Heart left ventricle (tissue), 16 donors: Measurements from ENCODE around the gene PTPRCAP. TPM values are rescaled to one million over a fixed set of nuclear protein-coding genes. Genes with fewer than 3 reads are reported as not detected.
"Not testable (repeated sequence)": the region's sequence is repeated elsewhere in the genome, so short reads cannot be mapped to it uniquely, and the experiment has no call there.

Source experiments
- ATAC-seq, 4 donors: fragments of 200-7000 bp; cut with Tn5 transposase; one replicate each; pipeline ENCODE4 v1.9.1; 2020 to 2022; ENCODE audit warnings: moderate library complexity in 4 of 4, mild to moderate bottlenecking in 3 of 4, moderate number of reproducible peaks in 1 of 4
- DNase-seq, 5 donors: peaks; one replicate each; pipeline ENCODE4 v3.0.0-alpha.2; 2020
- H3K27ac ChIP-seq, 12 donors: fragments of 200-600 bp; sonication (generic) in 4 of 12; one replicate each; pipeline versions ENCODE4 v1.5.0 to v1.8.0; 2016 to 2022; ENCODE audit warnings: mild to moderate bottlenecking in 2 of 12
- H3K27me3 ChIP-seq, 9 donors: fragments of 200-600 bp; sonication (generic) in 2 of 9; one replicate each; pipeline versions ENCODE4 v1.5.1 to v1.8.0; 2016 to 2022; ENCODE audit warnings: mild to moderate bottlenecking in 3 of 9
- H3K36me3 ChIP-seq, 9 donors: fragments of 200-600 bp; sonication (generic) in 2 of 9; one replicate each; pipeline versions ENCODE4 v1.5.0 to v1.8.0; 2018 to 2022; ENCODE audit warnings: mild to moderate bottlenecking in 2 of 9
- H3K4me1 ChIP-seq, 12 donors: fragments of 200-600 bp; sonication (generic) in 4 of 12; one replicate each; pipeline versions ENCODE4 v1.5.0 to v1.8.0; 2016 to 2022; ENCODE audit warnings: mild to moderate bottlenecking in 3 of 12
- H3K4me3 ChIP-seq, 12 donors: fragments of 200-600 bp; sonication (generic) in 4 of 12; one replicate each; pipeline versions ENCODE4 v1.5.0 to v1.8.0; 2017 to 2022; ENCODE audit warnings: mild to moderate bottlenecking in 9 of 12, moderate library complexity in 4 of 12
- H3K9me3 ChIP-seq, 12 donors: fragments of 200-600 bp; sonication (generic) in 4 of 12; one replicate each; pipeline versions ENCODE4 v1.5.0 to v1.8.0; 2016 to 2022; ENCODE audit warnings: mild to moderate bottlenecking in 1 of 12
- CTCF ChIP-seq, 12 donors: fragments of 200-600 bp; sonication (generic) in 4 of 12; IDR thresholded peaks; one replicate each; pipeline versions ENCODE4 v1.5.0 to v1.8.0; 2018 to 2022; ENCODE audit warnings: antibody characterized with exemption in 12 of 12, mild to moderate bottlenecking in 5 of 12
- POLR2A ChIP-seq, 2 donors: fragments of 450-650 bp; IDR thresholded peaks; one replicate each; pipeline ENCODE4 v1.6.1; 2017; ENCODE audit warnings: antibody characterized with exemption in 2 of 2, mild to moderate bottlenecking in 2 of 2, moderate library complexity in 2 of 2
- WGBS, 4 donors: extraction: QIAGEN DNeasy Blood & Tissue Kit in 2 of 4; methylation state at CpG; one replicate each; pipeline versions ENCODE4 v1.1.5 to v1.1.7; 2013 to 2018; 5-methylcytosine and 5-hydroxymethylcytosine counted together
- intact Hi-C, 10 donors: fragments of 100-400 bp; cut with DNase I; formaldehyde crosslinking; loops; one replicate each; pipeline versions ENCODE4 v1.11.1 to v1.14.2; 2022
- long read RNA-seq, 3 donors: library from polyadenylated mRNA; unstranded; transcript quantifications; one replicate each; pipeline ENCODE4 v2.0.0, GENCODE V29; 2020 to 2021
- polyA plus RNA-seq, 2 donors: library from polyadenylated mRNA; stranded (reverse); fragments of 200-250 nt; gene quantifications; one replicate each; pipeline ENCODE4 v1.2.3, GENCODE V29; 2013
- total RNA-seq, 9 donors: library from RNA; depleted of rRNA in 2 of 9; stranded (reverse); fragments of >200 nt in 2 of 9; fragmentation: NEBNext Ultra II Directional in 3 of 9; extraction: Animal tissue kit (Norgen Biotek cat#: 25700) in 3 of 9; gene quantifications; one replicate each; pipeline versions ENCODE4 v1.1.0 to v1.2.4, GENCODE V29; 2016 to 2023
- donor health status: ischemic (EF 13 %, LVEDD 7.1; RV severe dilation, severe dysfunction).
- donor health status: healthy with polysubstance abuse.
- donor health status: DM: no; HTN: yes; CAD: no.
- donor health status: DM: no; HTN: no; CAD: no.
- donor health status: ischemic (EF 25% LVEDD 6.9; RV normal size, moderate dysfunction).
- donor health status: ischemic (EF 25% LVEDD 5.7; RV mildly dilated, moderate dysfunction).
- donor health status: healthy.
- donor health status: DM: yes; HTN: yes; CAD: no.
- donor health status: ischemic (EF 35%, LVEDD 5.7; RV mildly dilated, moderate dysfunction).
- donor health status: nonischemic (EF 11% LVEDD 7.7; RV severe dilation, severe dysfunction).
- donor health status: DM: yes; HTN: yes; CAD: no.
- donor health status: PGD.
- donor health status: ischemic (EF 29% LVEDD 5.4; RV normal size, mild dysfunction).
- donor health status: nonischemic (EF 23%, LVEDD 6.1; RV moderate dilation, normal function).

PTPRCAP gene
- total RNA-seq (10 to 100 TPM in 1 of 9 donors, 1 to 10 TPM in 4, under 1 TPM in 4; 0.50 to 11.0 (median 1.3) TPM), polyA plus RNA-seq (1 to 10 TPM; 1.1 to 1.4 TPM)
- long read RNA-seq, donor 1, partial matches to known transcripts = 1 of 1 reads
- long read RNA-seq, donor 1, other reads (novel, unspliced or antisense) = 0 of 1 reads
- long read RNA-seq, donor 2 = 0 reads
- long read RNA-seq, donor 3 = 0 reads

DNA sequence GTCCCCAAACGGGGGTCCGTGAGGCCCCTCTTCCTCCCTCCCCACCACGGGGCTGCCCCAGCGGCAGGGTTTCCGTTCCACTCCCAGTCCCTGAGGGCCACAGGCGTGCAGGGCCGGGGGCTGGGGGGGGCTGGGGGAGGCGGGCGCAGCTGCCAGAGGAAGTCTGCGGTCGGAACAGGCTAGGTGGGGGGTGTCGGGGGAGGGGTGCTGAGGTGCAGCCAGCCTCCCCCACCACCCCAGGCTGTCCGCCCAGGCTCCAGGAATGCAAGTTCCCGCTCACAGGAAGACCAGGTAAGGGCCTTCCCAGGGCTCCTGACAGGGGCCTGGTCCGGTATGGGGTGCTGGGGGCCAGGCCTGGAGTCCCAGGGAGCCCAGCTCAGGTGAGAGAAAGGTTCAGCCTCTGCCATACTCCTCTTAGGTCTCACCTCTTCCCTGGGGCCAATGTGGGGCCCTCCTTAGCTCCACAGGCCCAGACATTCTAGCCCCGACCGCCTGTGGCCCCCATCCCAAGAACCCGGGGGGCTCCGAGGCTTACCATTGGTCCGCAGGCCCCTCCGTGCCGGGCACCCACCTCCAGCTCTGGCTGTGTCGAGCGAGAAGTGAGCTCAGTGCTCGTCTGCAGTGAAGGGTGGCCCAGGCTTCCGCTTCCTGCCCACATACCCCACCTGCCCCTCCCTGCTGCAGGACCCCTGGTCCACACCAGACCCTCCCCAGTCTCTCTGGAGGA is at the start of gene PTPRCAP:
TSS of gene PTPRCAP (minus strand) at position 601 of the 727 bp plus-strand sequence. CDS start at position 538, 63 bp downstream.
- WGBS, 4 donors = 57 to 79% (median 60%) methylated on average over 10 to 26 of the region's 26 CpGs
- peaks cover 0 to 84% (median 43%) of the 10 kb centered on the region in 9 donors for H3K36me3 ChIP-seq
- no peaks in the 10 kb centered on the region for H3K9me3 ChIP-seq
- DNase-seq = peak in 1 of 5 donors; percentile 20
- intact Hi-C loops = no loop called here
- peak in 1 of 4 donors; percentile 23 for ATAC-seq
- H3K4me3 ChIP-seq = peak within 1 kb of the TSS in 5 of 12 donors; percentile 5 to 62 (median 7)
- H3K27me3 ChIP-seq = no peaks in the 10 kb centered on the region
- no peak for TF ChIP-seq CTCF (IDR thresholded peaks at IDR 0.05)
- TF ChIP-seq POLR2A (IDR thresholded peaks at IDR 0.05) = no peak
- peak within 1 kb of the TSS in 5 of 12 donors; percentile 26 to 90 (median 39) for H3K27ac ChIP-seq
- peaks cover 0 to 60% (median 16%) of the 10 kb centered on the region in 12 donors for H3K4me1 ChIP-seq

- DNase-seq (peak in 1 of 5 donors; percentile 9), ATAC-seq (no peak)
- peaks cover 5 to 44% (median 25%) of the 10 kb centered on the region in 12 donors for H3K4me1 ChIP-seq
- 85 to 92% (median 88%) methylated on average over 12 to 20 of the region's 20 CpGs for WGBS, 4 donors
- no peaks in the 10 kb centered on the region for H3K27me3 ChIP-seq
- no peak overlapping the region for H3K4me3 ChIP-seq
- no peaks in the 10 kb centered on the region for H3K9me3 ChIP-seq
- intact Hi-C loops = no loop called here
- no peak for TF ChIP-seq POLR2A (IDR thresholded peaks at IDR 0.05)
- no peak for TF ChIP-seq CTCF (IDR thresholded peaks at IDR 0.05)
- peaks cover 0 to 46% (median 35%) of the 10 kb centered on the region in 9 donors for H3K36me3 ChIP-seq
- H3K27ac ChIP-seq = peak overlapping the region in 1 of 12 donors; percentile 88
These were observed 49.2 kb upstream of the PTPRCAP start for GRCh38 chr11:67486481-67487195.

DNA sequence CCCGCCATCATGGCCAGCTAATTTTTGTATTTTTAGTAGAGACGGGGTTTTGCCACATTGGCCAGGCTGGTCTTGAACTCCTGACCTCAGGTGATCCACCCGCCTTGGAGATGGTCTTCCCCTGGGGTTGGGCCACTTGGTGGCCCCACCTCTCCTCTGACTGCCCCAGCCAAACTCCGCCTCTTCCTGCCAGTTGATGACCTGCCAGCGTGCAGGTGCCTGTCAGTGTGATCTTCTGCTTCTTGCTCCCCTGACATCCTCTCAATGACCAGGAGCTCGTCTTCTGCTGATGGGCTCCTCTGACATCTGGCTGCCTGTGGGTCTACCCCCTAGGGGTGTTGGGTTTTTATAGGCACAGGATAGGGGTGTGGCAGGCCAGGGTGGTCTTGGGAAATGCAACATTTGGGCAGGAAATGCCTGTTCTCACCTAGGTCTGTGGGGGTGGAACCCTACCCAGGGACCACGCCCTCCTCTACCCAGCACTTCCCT is 48.4 kb upstream of the PTPRCAP start:
- H3K9me3 ChIP-seq, H3K4me3 ChIP-seq, H3K27me3 ChIP-seq, intact Hi-C loops, DNase-seq, ATAC-seq: not testable (repeated sequence)
- 75 to 88% (median 84%) methylated on average over 4 to 7 of the region's 7 CpGs for WGBS, 4 donors
- Histone ChIP-seq H3K36me3 (peaks cover 0 to 39% (median 30%) of the 10 kb centered on the region in 9 donors), H3K4me1 (peaks cover 5 to 44% (median 25%) of the 10 kb centered on the region in 12 donors), H3K27ac (peak overlapping the region in 1 of 12 donors; percentile 88)

DNA sequence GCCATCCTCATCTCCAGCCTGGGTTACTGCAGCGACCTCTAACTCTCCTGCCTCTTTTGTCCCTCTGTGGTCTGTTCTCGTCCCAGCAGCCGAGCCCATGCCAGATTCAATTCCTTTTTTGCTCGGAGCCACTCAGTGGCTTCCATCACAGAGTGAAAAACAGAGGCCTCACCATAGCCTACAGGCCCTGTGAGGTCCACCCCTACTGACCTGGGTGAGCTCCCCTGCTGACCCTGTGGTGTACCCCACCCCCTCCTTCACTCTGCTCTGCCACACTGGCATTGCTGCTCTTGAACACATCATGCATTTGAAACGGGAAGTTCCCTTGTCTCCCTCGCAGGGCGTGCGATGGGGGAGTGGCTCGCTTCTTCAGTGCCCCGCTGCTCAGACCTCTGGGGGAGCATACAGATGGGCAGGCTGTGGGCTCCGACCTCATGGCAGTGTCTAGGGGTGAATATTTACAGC is 47.4 kb upstream of the PTPRCAP start:
- peak overlapping the region in 1 of 12 donors; percentile 60 for H3K4me3 ChIP-seq
- peaks cover 0 to 30% (median 22%) of the 10 kb centered on the region in 9 donors for H3K36me3 ChIP-seq
- peak overlapping the region in 2 of 12 donors; percentile 16 to 88 for H3K27ac ChIP-seq
- TF ChIP-seq CTCF (IDR thresholded peaks at IDR 0.05) (no peak), POLR2A (IDR thresholded peaks at IDR 0.05) (no peak)
- H3K27me3 ChIP-seq = no peaks in the 10 kb centered on the region
- H3K9me3 ChIP-seq = no peaks in the 10 kb centered on the region
- DNase-seq = peak in 3 of 5 donors; percentile 27 to 62 (median 28)
- no peak for ATAC-seq
- H3K4me1 ChIP-seq = peaks cover 5 to 44% (median 25%) of the 10 kb centered on the region in 12 donors
- 65 to 79% (median 75%) methylated on average over 11 of the region's 11 CpGs for WGBS, 4 donors
- intact Hi-C loops = loop anchor here in 1 of 10 donors (5.0 kb wide), 1 partner anchor 93 kb away; the partner anchor contains the start of gene RAD9A
